Measurements from ENCODE around the gene CHRM5. TPM values are rescaled to one million over a fixed set of nuclear protein-coding genes. Genes with fewer than 3 reads are reported as not detected.

Gene CHRM5
- total and polyA plus RNA-seq, 9 of the 15 experiments (the other 6 are each of a cell fraction or from before 2014, with no cell fraction given): not detected

DNA sequence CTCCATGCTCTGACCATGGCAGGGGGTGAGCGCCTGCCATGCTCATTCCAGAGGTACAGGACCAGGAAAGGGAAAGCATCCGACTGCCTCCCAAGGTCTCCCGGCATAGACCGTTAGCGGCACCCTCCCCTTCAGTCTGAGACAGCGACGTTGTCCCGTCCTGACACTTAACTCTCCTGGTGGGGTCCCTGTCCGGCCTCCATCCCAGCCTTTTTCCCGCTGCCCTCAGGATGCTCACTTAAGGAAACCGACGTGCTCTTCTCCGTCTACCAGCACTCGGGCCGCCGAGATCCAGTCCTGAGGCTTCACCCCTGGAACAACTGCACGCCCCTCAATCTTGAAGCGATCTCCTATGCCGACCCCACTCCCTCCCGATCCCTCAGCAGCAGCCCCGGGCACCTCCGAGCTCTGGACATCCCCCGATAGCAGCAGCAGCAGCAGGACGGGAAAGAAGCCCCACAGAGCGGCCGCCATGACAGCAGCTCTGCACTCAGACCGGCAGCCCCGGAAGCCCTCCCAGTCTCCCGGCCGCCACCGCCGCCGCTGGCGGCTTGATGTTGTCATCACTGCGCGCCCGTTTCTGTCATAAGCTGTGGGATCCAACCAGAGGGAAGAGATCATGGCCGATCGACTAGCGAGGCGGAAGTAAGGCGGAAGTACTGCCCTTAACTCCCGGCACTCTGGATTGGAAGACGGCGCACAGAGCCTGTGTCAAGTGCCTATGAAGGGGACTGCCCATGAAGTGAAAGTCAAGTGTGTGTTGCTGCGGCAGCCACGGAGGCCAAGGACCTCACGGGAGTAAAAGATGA, 133.3 kb downstream of the CHRM5 start, which contains the start of the genes EMC7 and PGBD4 (continued):
- TF ChIP-seq, protein P1, sequence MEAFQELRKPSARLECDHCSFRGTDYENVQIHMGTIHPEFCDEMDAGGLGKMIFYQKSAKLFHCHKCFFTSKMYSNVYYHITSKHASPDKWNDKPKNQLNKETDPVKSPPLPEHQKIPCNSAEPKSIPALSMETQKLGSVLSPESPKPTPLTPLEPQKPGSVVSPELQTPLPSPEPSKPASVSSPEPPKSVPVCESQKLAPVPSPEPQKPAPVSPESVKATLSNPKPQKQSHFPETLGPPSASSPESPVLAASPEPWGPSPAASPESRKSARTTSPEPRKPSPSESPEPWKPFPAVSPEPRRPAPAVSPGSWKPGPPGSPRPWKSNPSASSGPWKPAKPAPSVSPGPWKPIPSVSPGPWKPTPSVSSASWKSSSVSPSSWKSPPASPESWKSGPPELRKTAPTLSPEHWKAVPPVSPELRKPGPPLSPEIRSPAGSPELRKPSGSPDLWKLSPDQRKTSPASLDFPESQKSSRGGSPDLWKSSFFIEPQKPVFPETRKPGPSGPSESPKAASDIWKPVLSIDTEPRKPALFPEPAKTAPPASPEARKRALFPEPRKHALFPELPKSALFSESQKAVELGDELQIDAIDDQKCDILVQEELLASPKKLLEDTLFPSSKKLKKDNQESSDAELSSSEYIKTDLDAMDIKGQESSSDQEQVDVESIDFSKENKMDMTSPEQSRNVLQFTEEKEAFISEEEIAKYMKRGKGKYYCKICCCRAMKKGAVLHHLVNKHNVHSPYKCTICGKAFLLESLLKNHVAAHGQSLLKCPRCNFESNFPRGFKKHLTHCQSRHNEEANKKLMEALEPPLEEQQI (IDR thresholded peaks at IDR 0.05): peak; percentile 12; the same call in 1 of the 2 replicates
- TF ChIP-seq, protein P2, sequence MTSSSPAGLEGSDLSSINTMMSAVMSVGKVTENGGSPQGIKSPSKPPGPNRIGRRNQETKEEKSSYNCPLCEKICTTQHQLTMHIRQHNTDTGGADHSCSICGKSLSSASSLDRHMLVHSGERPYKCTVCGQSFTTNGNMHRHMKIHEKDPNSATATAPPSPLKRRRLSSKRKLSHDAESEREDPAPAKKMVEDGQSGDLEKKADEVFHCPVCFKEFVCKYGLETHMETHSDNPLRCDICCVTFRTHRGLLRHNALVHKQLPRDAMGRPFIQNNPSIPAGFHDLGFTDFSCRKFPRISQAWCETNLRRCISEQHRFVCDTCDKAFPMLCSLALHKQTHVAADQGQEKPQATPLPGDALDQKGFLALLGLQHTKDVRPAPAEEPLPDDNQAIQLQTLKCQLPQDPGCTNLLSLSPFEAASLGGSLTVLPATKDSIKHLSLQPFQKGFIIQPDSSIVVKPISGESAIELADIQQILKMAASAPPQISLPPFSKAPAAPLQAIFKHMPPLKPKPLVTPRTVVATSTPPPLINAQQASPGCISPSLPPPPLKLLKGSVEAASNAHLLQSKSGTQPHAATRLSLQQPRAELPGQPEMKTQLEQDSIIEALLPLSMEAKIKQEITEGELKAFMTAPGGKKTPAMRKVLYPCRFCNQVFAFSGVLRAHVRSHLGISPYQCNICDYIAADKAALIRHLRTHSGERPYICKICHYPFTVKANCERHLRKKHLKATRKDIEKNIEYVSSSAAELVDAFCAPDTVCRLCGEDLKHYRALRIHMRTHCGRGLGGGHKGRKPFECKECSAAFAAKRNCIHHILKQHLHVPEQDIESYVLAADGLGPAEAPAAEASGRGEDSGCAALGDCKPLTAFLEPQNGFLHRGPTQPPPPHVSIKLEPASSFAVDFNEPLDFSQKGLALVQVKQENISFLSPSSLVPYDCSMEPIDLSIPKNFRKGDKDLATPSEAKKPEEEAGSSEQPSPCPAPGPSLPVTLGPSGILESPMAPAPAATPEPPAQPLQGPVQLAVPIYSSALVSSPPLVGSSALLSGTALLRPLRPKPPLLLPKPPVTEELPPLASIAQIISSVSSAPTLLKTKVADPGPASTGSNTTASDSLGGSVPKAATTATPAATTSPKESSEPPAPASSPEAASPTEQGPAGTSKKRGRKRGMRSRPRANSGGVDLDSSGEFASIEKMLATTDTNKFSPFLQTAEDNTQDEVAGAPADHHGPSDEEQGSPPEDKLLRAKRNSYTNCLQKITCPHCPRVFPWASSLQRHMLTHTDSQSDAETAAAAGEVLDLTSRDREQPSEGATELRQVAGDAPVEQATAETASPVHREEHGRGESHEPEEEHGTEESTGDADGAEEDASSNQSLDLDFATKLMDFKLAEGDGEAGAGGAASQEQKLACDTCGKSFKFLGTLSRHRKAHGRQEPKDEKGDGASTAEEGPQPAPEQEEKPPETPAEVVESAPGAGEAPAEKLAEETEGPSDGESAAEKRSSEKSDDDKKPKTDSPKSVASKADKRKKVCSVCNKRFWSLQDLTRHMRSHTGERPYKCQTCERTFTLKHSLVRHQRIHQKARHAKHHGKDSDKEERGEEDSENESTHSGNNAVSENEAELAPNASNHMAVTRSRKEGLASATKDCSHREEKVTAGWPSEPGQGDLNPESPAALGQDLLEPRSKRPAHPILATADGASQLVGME (CRISPR knock-in tag; IDR thresholded peaks at IDR 0.05): no peak
- TF ChIP-seq, protein P3, sequence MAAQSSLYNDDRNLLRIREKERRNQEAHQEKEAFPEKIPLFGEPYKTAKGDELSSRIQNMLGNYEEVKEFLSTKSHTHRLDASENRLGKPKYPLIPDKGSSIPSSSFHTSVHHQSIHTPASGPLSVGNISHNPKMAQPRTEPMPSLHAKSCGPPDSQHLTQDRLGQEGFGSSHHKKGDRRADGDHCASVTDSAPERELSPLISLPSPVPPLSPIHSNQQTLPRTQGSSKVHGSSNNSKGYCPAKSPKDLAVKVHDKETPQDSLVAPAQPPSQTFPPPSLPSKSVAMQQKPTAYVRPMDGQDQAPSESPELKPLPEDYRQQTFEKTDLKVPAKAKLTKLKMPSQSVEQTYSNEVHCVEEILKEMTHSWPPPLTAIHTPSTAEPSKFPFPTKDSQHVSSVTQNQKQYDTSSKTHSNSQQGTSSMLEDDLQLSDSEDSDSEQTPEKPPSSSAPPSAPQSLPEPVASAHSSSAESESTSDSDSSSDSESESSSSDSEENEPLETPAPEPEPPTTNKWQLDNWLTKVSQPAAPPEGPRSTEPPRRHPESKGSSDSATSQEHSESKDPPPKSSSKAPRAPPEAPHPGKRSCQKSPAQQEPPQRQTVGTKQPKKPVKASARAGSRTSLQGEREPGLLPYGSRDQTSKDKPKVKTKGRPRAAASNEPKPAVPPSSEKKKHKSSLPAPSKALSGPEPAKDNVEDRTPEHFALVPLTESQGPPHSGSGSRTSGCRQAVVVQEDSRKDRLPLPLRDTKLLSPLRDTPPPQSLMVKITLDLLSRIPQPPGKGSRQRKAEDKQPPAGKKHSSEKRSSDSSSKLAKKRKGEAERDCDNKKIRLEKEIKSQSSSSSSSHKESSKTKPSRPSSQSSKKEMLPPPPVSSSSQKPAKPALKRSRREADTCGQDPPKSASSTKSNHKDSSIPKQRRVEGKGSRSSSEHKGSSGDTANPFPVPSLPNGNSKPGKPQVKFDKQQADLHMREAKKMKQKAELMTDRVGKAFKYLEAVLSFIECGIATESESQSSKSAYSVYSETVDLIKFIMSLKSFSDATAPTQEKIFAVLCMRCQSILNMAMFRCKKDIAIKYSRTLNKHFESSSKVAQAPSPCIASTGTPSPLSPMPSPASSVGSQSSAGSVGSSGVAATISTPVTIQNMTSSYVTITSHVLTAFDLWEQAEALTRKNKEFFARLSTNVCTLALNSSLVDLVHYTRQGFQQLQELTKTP (IDR thresholded peaks at IDR 0.05; ENCODE audit: low read depth in 1 of 2, partially characterized antibody in 2 of 2): peak; percentile 7 to 51
- TF ChIP-seq, protein P4, sequence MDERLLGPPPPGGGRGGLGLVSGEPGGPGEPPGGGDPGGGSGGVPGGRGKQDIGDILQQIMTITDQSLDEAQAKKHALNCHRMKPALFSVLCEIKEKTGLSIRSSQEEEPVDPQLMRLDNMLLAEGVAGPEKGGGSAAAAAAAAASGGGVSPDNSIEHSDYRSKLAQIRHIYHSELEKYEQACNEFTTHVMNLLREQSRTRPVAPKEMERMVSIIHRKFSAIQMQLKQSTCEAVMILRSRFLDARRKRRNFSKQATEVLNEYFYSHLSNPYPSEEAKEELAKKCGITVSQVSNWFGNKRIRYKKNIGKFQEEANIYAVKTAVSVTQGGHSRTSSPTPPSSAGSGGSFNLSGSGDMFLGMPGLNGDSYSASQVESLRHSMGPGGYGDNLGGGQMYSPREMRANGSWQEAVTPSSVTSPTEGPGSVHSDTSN (CRISPR knock-in tag; IDR thresholded peaks at IDR 0.05; ENCODE audit: low read depth): no peak
- TF ChIP-seq, protein P4 (tag; conservative IDR thresholded peaks at IDR 0.05; ENCODE audit: low read depth): peak; percentile 62
- TF ChIP-seq ETV6 (IDR thresholded peaks at IDR 0.05; ENCODE audit: borderline replicate concordance in 1 of 2, low read depth in 2 of 2, low read length in 1 of 2) (peak; percentile 98), ETV6 (CRISPR knock-in tag; IDR thresholded peaks at IDR 0.05; ENCODE audit: borderline replicate concordance) (peak; percentile 95)
- TF ChIP-seq, protein P5, sequence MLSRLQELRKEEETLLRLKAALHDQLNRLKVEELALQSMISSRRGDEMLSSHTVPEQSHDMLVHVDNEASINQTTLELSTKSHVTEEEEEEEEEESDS (CRISPR knock-in tag; IDR thresholded peaks at IDR 0.05): no peak

Data from K562 (cell line).